Body of pancreas (tissue), 4 donors: ENCODE results near the gene MAPK8. TPM values are rescaled to one million over a fixed set of nuclear protein-coding genes. Genes with fewer than 3 reads are reported as not detected.
A peak's percentile ranks its signal among the peaks of the same experiment; 100 is the strongest.

Source experiments
- ATAC-seq: fragments of 150-250 bp; one replicate; pipeline ENCODE4 v1.9.1; 2016
- DNase-seq, 4 donors: peaks; one replicate each; pipeline ENCODE4 v3.0.0-alpha.2; 2019
- H3K27ac ChIP-seq, 4 donors: fragments of 200-600 bp; sonication (generic); 1 replicate in 3 of 4; 2 replicates in 1 of 4; pipeline versions ENCODE4 v1.5.1 to v1.6.1; 2016 to 2019; ENCODE audit warnings: mild to moderate bottlenecking in 1 of 4, mixed read lengths in 1 of 4, moderate library complexity in 1 of 4
- H3K27me3 ChIP-seq, 2 donors: fragments of 200-600 bp; sonication (generic); one replicate each; pipeline ENCODE4 v1.6.0; 2016; ENCODE audit warnings: mild to moderate bottlenecking in 1 of 2
- H3K36me3 ChIP-seq, 2 donors: fragments of 200-600 bp; sonication (generic); replicated peaks in 1 of 2; 2 replicates each; pipeline ENCODE4 v1.5.1; 2016; ENCODE audit warnings: low read depth in 2 of 2; ENCODE audit not compliant: insufficient read depth in 1 of 2
- H3K4me1 ChIP-seq: fragments of 200-600 bp; sonication (generic); one replicate; pipeline ENCODE4 v1.6.0; 2016
- H3K4me3 ChIP-seq, 2 donors: fragments of 200-600 bp; sonication (generic); 1 replicate in 1 of 2; 2 replicates in 1 of 2; pipeline ENCODE4 v1.5.1; 2016 to 2019
- H3K9me3 ChIP-seq, 3 donors: fragments of 200-600 bp; sonication (generic); 1 replicate in 2 of 3; 2 replicates in 1 of 3; pipeline ENCODE4 v1.5.1; 2016
- POLR2A ChIP-seq, 3 donors: fragments of 450-650 bp; IDR thresholded peaks; one replicate each; pipeline ENCODE4 v1.6.1; 2016; ENCODE audit warnings: antibody characterized with exemption in 3 of 3, mild to moderate bottlenecking in 2 of 3
- WGBS, 2 donors: methylation state at CpG; one replicate each; pipeline ENCODE4 v1.1.5; 2017; 5-methylcytosine and 5-hydroxymethylcytosine counted together
- intact Hi-C: fragments of 100-400 bp; cut with DNase I; formaldehyde crosslinking; loops from one replicate; pipeline ENCODE4 v1.15.1; 2023
- total RNA-seq, 2 donors: library from RNA; depleted of rRNA; stranded (reverse); fragments of >200 nt; gene quantifications; one replicate each; pipeline ENCODE4 v1.1.0, GENCODE V29; 2016
- TF ChIP-seq, protein P1 (sequence below), 7 experiments: fragments of 450-650 bp in 4 of 7; fragments of 200-600 bp in 3 of 7; sonication (generic) in 3 of 7; IDR thresholded peaks; one replicate each; pipeline ENCODE4 v1.5.1; 2016 to 2019; ENCODE audit warnings: antibody characterized with exemption in 7 of 7

Gene MAPK8
- total RNA-seq, 2 donors from 2014 or later = 16.1 to 22.7 TPM

DNA sequence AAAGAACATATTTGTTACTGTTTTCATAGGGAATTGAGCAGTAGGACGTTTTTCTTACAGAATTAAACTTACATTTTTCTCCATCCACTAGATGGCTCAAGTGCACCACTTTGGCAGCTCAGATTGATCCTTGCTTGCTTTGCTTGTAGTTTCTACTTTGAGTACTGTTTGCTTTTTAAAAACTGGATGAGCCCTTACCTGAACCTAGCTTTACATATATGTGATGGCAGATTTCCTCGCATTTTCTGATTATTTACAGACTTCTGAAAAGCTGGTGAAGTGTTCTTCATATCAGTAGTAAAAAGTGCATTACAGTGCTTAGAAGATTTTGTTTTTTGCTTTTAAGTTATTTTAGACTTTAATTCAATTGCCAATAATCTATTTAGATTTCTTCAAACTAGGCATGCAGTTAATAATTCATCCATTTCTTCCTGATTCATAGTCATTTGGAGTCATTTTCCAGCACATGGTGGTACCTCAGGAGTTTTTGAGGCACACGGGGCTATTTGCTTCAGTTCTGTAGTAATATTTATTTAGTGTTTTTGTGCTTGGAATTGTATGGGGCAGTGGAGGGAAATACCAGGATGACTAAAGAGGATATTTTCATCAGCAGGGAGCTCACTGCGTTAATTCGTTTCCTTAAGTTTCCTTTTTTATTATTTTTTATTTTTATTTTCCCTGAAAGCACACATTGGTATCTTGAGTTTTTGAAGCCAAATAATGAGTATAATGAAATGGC is 57.3 kb downstream of the MAPK8 start:
- H3K27me3 ChIP-seq = no peaks in the 10 kb centered on the region
- H3K27ac ChIP-seq = peak overlapping the region in 1 of 4 donors; percentile 44
- peaks cover 30% of the 10 kb centered on the region for H3K4me1 ChIP-seq
- intact Hi-C loops = loop anchor here (10.0 kb wide), 1 partner anchor 291 kb away; no protein-coding TSS in a partner anchor
- no peaks in the 10 kb centered on the region for H3K36me3 ChIP-seq
- H3K4me3 ChIP-seq = no peak overlapping the region
- H3K9me3 ChIP-seq = no peaks in the 10 kb centered on the region
- WGBS, 2 donors = 5 to 7% methylated on average over 5 of the region's 5 CpGs
- ATAC-seq = peak; percentile 68
- peak; percentile 33 to 48 (median 40) for DNase-seq
- TF ChIP-seq, protein P1, sequence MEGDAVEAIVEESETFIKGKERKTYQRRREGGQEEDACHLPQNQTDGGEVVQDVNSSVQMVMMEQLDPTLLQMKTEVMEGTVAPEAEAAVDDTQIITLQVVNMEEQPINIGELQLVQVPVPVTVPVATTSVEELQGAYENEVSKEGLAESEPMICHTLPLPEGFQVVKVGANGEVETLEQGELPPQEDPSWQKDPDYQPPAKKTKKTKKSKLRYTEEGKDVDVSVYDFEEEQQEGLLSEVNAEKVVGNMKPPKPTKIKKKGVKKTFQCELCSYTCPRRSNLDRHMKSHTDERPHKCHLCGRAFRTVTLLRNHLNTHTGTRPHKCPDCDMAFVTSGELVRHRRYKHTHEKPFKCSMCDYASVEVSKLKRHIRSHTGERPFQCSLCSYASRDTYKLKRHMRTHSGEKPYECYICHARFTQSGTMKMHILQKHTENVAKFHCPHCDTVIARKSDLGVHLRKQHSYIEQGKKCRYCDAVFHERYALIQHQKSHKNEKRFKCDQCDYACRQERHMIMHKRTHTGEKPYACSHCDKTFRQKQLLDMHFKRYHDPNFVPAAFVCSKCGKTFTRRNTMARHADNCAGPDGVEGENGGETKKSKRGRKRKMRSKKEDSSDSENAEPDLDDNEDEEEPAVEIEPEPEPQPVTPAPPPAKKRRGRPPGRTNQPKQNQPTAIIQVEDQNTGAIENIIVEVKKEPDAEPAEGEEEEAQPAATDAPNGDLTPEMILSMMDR (IDR thresholded peaks at IDR 0.05) = peak; percentile 20 to 80 (median 74)
- TF ChIP-seq POLR2A (IDR thresholded peaks at IDR 0.05) = no peak

- DNase-seq = peak in 1 of 4 donors; percentile 21
- Histone ChIP-seq H3K27me3 (no peaks in the 10 kb centered on the region), H3K4me3 (no peak overlapping the region), H3K4me1 (peaks cover 24% of the 10 kb centered on the region), H3K36me3 (no peaks in the 10 kb centered on the region), H3K9me3 (no peaks in the 10 kb centered on the region), H3K27ac (peak overlapping the region in 1 of 4 donors; percentile 44)
- TF ChIP-seq, protein P1 (IDR thresholded peaks at IDR 0.05) = no peak
- no peak for TF ChIP-seq POLR2A (IDR thresholded peaks at IDR 0.05)
- 10 to 12% methylated on average over 3 of the region's 3 CpGs for WGBS, 2 donors
- no peak for ATAC-seq
- intact Hi-C loops = loop anchor here (10.0 kb wide), 1 partner anchor 290 kb away; no protein-coding TSS in a partner anchor
Measured at GRCh38 chr10:48364659-48365405, 58.4 kb downstream of the MAPK8 start.

- ATAC-seq = no peak
- Histone ChIP-seq H3K27me3 (no peaks in the 10 kb centered on the region), H3K9me3 (no peaks in the 10 kb centered on the region), H3K36me3 (no peaks in the 10 kb centered on the region), H3K27ac (peak overlapping the region in 1 of 4 donors; percentile 44), H3K4me1 (peaks cover 21% of the 10 kb centered on the region), H3K4me3 (no peak overlapping the region)
- TF ChIP-seq, protein P1 (IDR thresholded peaks at IDR 0.05) = no peak
- no peak for TF ChIP-seq POLR2A (IDR thresholded peaks at IDR 0.05)
- intact Hi-C loops = loop anchor here (10.0 kb wide), 1 partner anchor 289 kb away; no protein-coding TSS in a partner anchor
- WGBS, 2 donors = 93 to 100% methylated on average over 1 of the region's 1 CpG
- no peak for DNase-seq
Measured at GRCh38 chr10:48365668-48366067, 59.2 kb downstream of the MAPK8 start.

GRCh38 chr10:48366261-48366660 is 59.8 kb downstream of the MAPK8 start:
- Histone ChIP-seq H3K9me3 (no peaks in the 10 kb centered on the region), H3K36me3 (no peaks in the 10 kb centered on the region), H3K4me1 (peaks cover 21% of the 10 kb centered on the region), H3K4me3 (no peak overlapping the region), H3K27me3 (no peaks in the 10 kb centered on the region), H3K27ac (no peak overlapping the region)
- DNase-seq (no peak), ATAC-seq (no peak)
- intact Hi-C loops = loop anchor here (10.0 kb wide), 1 partner anchor 289 kb away; no protein-coding TSS in a partner anchor
- TF ChIP-seq POLR2A (IDR thresholded peaks at IDR 0.05) = no peak
- TF ChIP-seq, protein P1 (IDR thresholded peaks at IDR 0.05) = no peak
